ENCODE data around the gene MATN4.
"Not testable (repeated sequence)": the region's sequence is repeated elsewhere in the genome, so short reads cannot be mapped to it uniquely, and the experiment has no call there.

The MATN4 gene

GRCh38 chr20:45308117-45308778, at the start of gene MATN4:
TSS of gene MATN4 (minus strand) at chr20:45308299. CDS start at chr20:45305582, 2,717 bp downstream.
- DNase-seq, result no peak

GRCh38 chr20:45355209-45356084, 47.3 kb upstream of the MATN4 start:
- DNase-seq, result no peak

GRCh38 chr20:45354423-45355208, 46.5 kb upstream of the MATN4 start:
- no peak for DNase-seq

- no peak for DNase-seq
These were observed 45.6 kb upstream of the MATN4 start for GRCh38 chr20:45353746-45354145.

- DNase-seq, result no peak
These were observed 44.6 kb upstream of the MATN4 start for GRCh38 chr20:45352729-45353128.

- not testable (repeated sequence) for DNase-seq
These were observed 42.7 kb upstream of the MATN4 start for GRCh38 chr20:45350795-45351194.

GRCh38 chr20:45350217-45350616, 42.1 kb upstream of the MATN4 start:
- DNase-seq, result no peak

- peak; percentile 89 for DNase-seq
These were observed 40.1 kb upstream of the MATN4 start, which contains the start of gene SDC4 for GRCh38 chr20:45347936-45348778. TSS of gene SDC4 (minus strand) at chr20:45348424. CDS start at chr20:45348384, 40 bp downstream.

GRCh38 chr20:45347297-45347935, 39.3 kb upstream of the MATN4 start:
- no peak for DNase-seq

- DNase-seq, result no peak
These were observed 38.8 kb upstream of the MATN4 start for GRCh38 chr20:45346851-45347250.

GRCh38 chr20:45346291-45346718, 38.2 kb upstream of the MATN4 start:
- no peak for DNase-seq

GRCh38 chr20:45345104-45345936, 37.2 kb upstream of the MATN4 start:
- DNase-seq, result no peak

- peak; percentile 67 for DNase-seq
These were observed 36.2 kb upstream of the MATN4 start for GRCh38 chr20:45344168-45344860.

- DNase-seq, result no peak
These were observed 35.6 kb upstream of the MATN4 start for GRCh38 chr20:45343532-45344167.

GRCh38 chr20:45342855-45343531, 34.9 kb upstream of the MATN4 start:
- DNase-seq, result no peak

- no peak for DNase-seq
These were observed 34.1 kb upstream of the MATN4 start for GRCh38 chr20:45341939-45342854.

GRCh38 chr20:45341579-45341938, 33.5 kb upstream of the MATN4 start:
- no peak for DNase-seq

GRCh38 chr20:45340951-45341350, 32.9 kb upstream of the MATN4 start:
- no peak for DNase-seq

Measured in activated effector memory CD4-positive, alpha-beta T cell treated with anti-CD3 and anti-CD28 coated beads, Interleukin-2, amount 50 U/mL, for 16 hours (primary cell).